GM12872 (cell line): ENCODE results near the gene ZMIZ1.

Experiments
- CTCF ChIP-seq: IDR thresholded peaks from 3 replicates; pipeline ENCODE4 v1.5.1; 2011; ENCODE audit warnings: low read depth, mild to moderate bottlenecking, low read length, moderate library complexity; ENCODE audit not compliant: insufficient read depth

Gene ZMIZ1

GRCh38 chr10:79192677-79193003, 123.9 kb downstream of the ZMIZ1 start:
- no peak for TF ChIP-seq CTCF

- TF ChIP-seq CTCF, result no peak
Observed at GRCh38 chr10:79193694-79194382, 125.1 kb downstream of the ZMIZ1 start.

- TF ChIP-seq CTCF, result peak; percentile 96
Observed at GRCh38 chr10:79195091-79195923, 126.5 kb downstream of the ZMIZ1 start.

- TF ChIP-seq CTCF, result peak; percentile 94
Observed at GRCh38 chr10:79196470-79197461, 128.0 kb downstream of the ZMIZ1 start.

GRCh38 chr10:79197558-79197957, 128.8 kb downstream of the ZMIZ1 start:
- no peak for TF ChIP-seq CTCF

- TF ChIP-seq CTCF, result no peak
Observed at GRCh38 chr10:79200346-79200745, 131.6 kb downstream of the ZMIZ1 start.

- no peak for TF ChIP-seq CTCF
Observed at GRCh38 chr10:79201706-79202105, 132.9 kb downstream of the ZMIZ1 start.
